HS-27A (cell line): ENCODE data around the gene CACNA2D3.

Experiments used
- DNase-seq: peaks from one replicate; pipeline ENCODE4 v3.0.0-alpha.2; 2012; ENCODE audit warnings: low read depth, missing footprints

CACNA2D3 gene

GRCh38 chr3:54746722-54747121, 624.4 kb downstream of the CACNA2D3 start:
- no peak for DNase-seq

GRCh38 chr3:54755756-54756155, 633.4 kb downstream of the CACNA2D3 start:
- no peak for DNase-seq

GRCh38 chr3:54756330-54756731, 634.0 kb downstream of the CACNA2D3 start:
- peak; percentile 78 for DNase-seq

GRCh38 chr3:54758461-54758860, 636.1 kb downstream of the CACNA2D3 start:
- DNase-seq: no peak

- no peak for DNase-seq
Observed at GRCh38 chr3:54759166-54759565, 636.8 kb downstream of the CACNA2D3 start.

GRCh38 chr3:54760201-54760600, 637.8 kb downstream of the CACNA2D3 start:
- DNase-seq: no peak

GRCh38 chr3:54761637-54762036, 639.3 kb downstream of the CACNA2D3 start:
- DNase-seq: no peak

GRCh38 chr3:54764911-54765310, 642.6 kb downstream of the CACNA2D3 start:
- DNase-seq: no peak

GRCh38 chr3:54771050-54771449, 648.7 kb downstream of the CACNA2D3 start:
- DNase-seq: no peak

- no peak for DNase-seq
Observed at GRCh38 chr3:54772051-54772450, 649.7 kb downstream of the CACNA2D3 start.

- no peak for DNase-seq
Observed at GRCh38 chr3:54772746-54773145, 650.4 kb downstream of the CACNA2D3 start.

GRCh38 chr3:54773271-54773670, 650.9 kb downstream of the CACNA2D3 start:
- no peak for DNase-seq

- no peak for DNase-seq
Observed at GRCh38 chr3:54776601-54777000, 654.2 kb downstream of the CACNA2D3 start.

GRCh38 chr3:54777141-54777540, 654.8 kb downstream of the CACNA2D3 start:
- no peak for DNase-seq

GRCh38 chr3:54780336-54780735, 658.0 kb downstream of the CACNA2D3 start:
- no peak for DNase-seq

- DNase-seq: no peak
Observed at GRCh38 chr3:54781728-54782127, 659.4 kb downstream of the CACNA2D3 start.

- no peak for DNase-seq
Observed at GRCh38 chr3:54783611-54784010, 661.3 kb downstream of the CACNA2D3 start.

- DNase-seq: no peak
Observed at GRCh38 chr3:54784021-54784420, 661.7 kb downstream of the CACNA2D3 start.

GRCh38 chr3:54785976-54786375, 663.6 kb downstream of the CACNA2D3 start:
- DNase-seq: no peak

GRCh38 chr3:54790051-54790450, 667.7 kb downstream of the CACNA2D3 start:
- no peak for DNase-seq

GRCh38 chr3:54791501-54792156, 669.3 kb downstream of the CACNA2D3 start:
- DNase-seq: no peak

GRCh38 chr3:54792584-54792983, 670.2 kb downstream of the CACNA2D3 start:
- no peak for DNase-seq

GRCh38 chr3:54793171-54793570, 670.8 kb downstream of the CACNA2D3 start:
- no peak for DNase-seq

GRCh38 chr3:54797111-54797510, 674.8 kb downstream of the CACNA2D3 start:
- no peak for DNase-seq
